Measurements from ENCODE around the gene PI4KA. TPM values are rescaled to one million over a fixed set of nuclear protein-coding genes. Genes with fewer than 3 reads are reported as not detected.

Gene PI4KA
- total and polyA plus RNA-seq, 2 of the 13 experiments (the other 11 are each of a cell fraction or from before 2014, with no cell fraction given), result 27.4 to 56.4 TPM

GRCh38 chr22:20834725-20835124 is 23.9 kb downstream of the PI4KA start (continued):
- TF ChIP-seq, protein P1, sequence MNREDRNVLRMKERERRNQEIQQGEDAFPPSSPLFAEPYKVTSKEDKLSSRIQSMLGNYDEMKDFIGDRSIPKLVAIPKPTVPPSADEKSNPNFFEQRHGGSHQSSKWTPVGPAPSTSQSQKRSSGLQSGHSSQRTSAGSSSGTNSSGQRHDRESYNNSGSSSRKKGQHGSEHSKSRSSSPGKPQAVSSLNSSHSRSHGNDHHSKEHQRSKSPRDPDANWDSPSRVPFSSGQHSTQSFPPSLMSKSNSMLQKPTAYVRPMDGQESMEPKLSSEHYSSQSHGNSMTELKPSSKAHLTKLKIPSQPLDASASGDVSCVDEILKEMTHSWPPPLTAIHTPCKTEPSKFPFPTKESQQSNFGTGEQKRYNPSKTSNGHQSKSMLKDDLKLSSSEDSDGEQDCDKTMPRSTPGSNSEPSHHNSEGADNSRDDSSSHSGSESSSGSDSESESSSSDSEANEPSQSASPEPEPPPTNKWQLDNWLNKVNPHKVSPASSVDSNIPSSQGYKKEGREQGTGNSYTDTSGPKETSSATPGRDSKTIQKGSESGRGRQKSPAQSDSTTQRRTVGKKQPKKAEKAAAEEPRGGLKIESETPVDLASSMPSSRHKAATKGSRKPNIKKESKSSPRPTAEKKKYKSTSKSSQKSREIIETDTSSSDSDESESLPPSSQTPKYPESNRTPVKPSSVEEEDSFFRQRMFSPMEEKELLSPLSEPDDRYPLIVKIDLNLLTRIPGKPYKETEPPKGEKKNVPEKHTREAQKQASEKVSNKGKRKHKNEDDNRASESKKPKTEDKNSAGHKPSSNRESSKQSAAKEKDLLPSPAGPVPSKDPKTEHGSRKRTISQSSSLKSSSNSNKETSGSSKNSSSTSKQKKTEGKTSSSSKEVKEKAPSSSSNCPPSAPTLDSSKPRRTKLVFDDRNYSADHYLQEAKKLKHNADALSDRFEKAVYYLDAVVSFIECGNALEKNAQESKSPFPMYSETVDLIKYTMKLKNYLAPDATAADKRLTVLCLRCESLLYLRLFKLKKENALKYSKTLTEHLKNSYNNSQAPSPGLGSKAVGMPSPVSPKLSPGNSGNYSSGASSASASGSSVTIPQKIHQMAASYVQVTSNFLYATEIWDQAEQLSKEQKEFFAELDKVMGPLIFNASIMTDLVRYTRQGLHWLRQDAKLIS (CRISPR knock-in tag; IDR thresholded peaks at IDR 0.05), result no peak
- no peak for TF ChIP-seq POLR2AphosphoS5 (IDR thresholded peaks at IDR 0.05; ENCODE audit: low read depth, low read length)
- TF ChIP-seq ATF7-NPFF (CRISPR knock-in tag; IDR thresholded peaks at IDR 0.05; ENCODE audit: low read depth), result no peak
- TF ChIP-seq ETV5 (CRISPR knock-in tag; IDR thresholded peaks at IDR 0.05; ENCODE audit: borderline replicate concordance), result no peak
- TF ChIP-seq TOE1 (CRISPR knock-in tag; IDR thresholded peaks at IDR 0.05), result no peak
- no peak for TF ChIP-seq MXI1 (IDR thresholded peaks at IDR 0.05; ENCODE audit: borderline replicate concordance, low read depth, low read length)
- no peak for TF ChIP-seq ZNF891 (CRISPR knock-in tag; IDR thresholded peaks at IDR 0.05)
- no peak for TF ChIP-seq TEAD3 (CRISPR knock-in tag; optimal IDR thresholded peaks at IDR 0.05; ENCODE audit: borderline replicate concordance)

GRCh38 chr22:20834206-20834605 is 24.4 kb downstream of the PI4KA start:
- FAIRE-seq (no peak), DNase-seq (ENCODE audit: low spot score) (no peak), ATAC-seq (no peak)
- H3K4me3 ChIP-seq (replicated peaks in 1 of 3; ENCODE audit: insufficient read depth in 1 of 3, low read depth in 2 of 3, low read length in 3 of 3), result no peak overlapping the region
- no peak overlapping the region for H3K4me2 ChIP-seq (ENCODE audit: low read depth, low read length)
- intact Hi-C loops (cut with micrococcal nuclease; ENCODE audit: unreplicated experiment) (no loop called here), in situ Hi-C loops (cut with HindIII; ENCODE audit: extremely low pct_ligation_motif_present, low pct_unique_long_range_greater_than_20kb) (no loop called here)
- ChIA-PET CTCF (ENCODE audit: low intra/inter-chr PET ratio, low total read pairs) (no interaction called here), POLR2A (no interaction called here)
- no TSS peak for BruUV-seq (replicated peaks)
- no peaks in the 10 kb centered on the region for H3K27me3 ChIP-seq (ENCODE audit: control insufficient read depth in 1 of 2, insufficient read depth in 2 of 2, low read length in 2 of 2)
- 91% methylated on average over 3 of the region's 3 CpGs for WGBS (ENCODE audit: low lambda C conversion rate)
- no peaks in the 10 kb centered on the region for H4K20me1 ChIP-seq (ENCODE audit: insufficient read depth, low read length)
- peaks cover 15% of the 10 kb centered on the region for H3K79me2 ChIP-seq (ENCODE audit: insufficient read depth, low read length)
- H3K27ac ChIP-seq (ENCODE audit: extremely low read length, insufficient read depth, low read length), result no peak overlapping the region
- peaks cover 3% of the 10 kb centered on the region for H3K4me1 ChIP-seq (ENCODE audit: insufficient read depth, low read length)
- no peak overlapping the region for H3K9ac ChIP-seq (ENCODE audit: insufficient read depth, low read depth, low read length)
- peaks cover 8 to 39% of the 10 kb centered on the region in 2 experiments; a peak in 4 of 5 replicates for H3K36me3 ChIP-seq (replicated peaks in 1 of 2; ENCODE audit: control insufficient read depth in 1 of 2, insufficient read depth in 2 of 2, low read length in 2 of 2)
- H3K9me3 ChIP-seq (ENCODE audit: low read length), result no peaks in the 10 kb centered on the region
- no peak overlapping the region for H2AFZ ChIP-seq (ENCODE audit: low read length)
- no peak for TF ChIP-seq AKAP8 (CRISPR knock-in tag; IDR thresholded peaks at IDR 0.05)
- TF ChIP-seq PRDM10 (CRISPR knock-in tag; IDR thresholded peaks at IDR 0.05; ENCODE audit: low read depth), result no peak
- no peak for TF ChIP-seq TBX3 (IDR thresholded peaks at IDR 0.05; ENCODE audit: borderline replicate concordance)
- TF ChIP-seq ZNF839 (CRISPR knock-in tag; IDR thresholded peaks at IDR 0.05; ENCODE audit: borderline replicate concordance), result no peak
- TF ChIP-seq ZNF570 (CRISPR knock-in tag; IDR thresholded peaks at IDR 0.05; ENCODE audit: borderline replicate concordance), result no peak
- TF ChIP-seq, protein P2, sequence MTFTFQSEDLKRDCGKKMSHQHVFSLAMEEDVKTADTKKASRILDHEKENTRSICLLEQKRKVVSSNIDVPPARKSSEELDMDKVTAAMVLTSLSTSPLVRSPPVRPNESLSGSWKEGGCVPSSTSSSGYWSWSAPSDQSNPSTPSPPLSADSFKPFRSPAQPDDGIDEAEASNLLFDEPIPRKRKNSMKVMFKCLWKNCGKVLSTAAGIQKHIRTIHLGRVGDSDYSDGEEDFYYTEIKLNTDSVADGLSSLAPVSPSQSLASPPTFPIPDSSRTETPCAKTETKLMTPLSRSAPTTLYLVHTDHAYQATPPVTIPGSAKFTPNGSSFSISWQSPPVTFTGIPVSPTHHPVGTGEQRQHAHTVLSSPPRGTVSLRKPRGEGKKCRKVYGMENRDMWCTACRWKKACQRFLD (CRISPR knock-in tag; IDR thresholded peaks at IDR 0.05; ENCODE audit: borderline replicate concordance), result no peak
- no peak for TF ChIP-seq NR2F6 (IDR thresholded peaks at IDR 0.05)
- TF ChIP-seq NR2F6 (CRISPR knock-in tag; IDR thresholded peaks at IDR 0.05), result no peak
- TF ChIP-seq SOX5 (CRISPR knock-in tag; IDR thresholded peaks at IDR 0.05; ENCODE audit: borderline replicate concordance), result no peak

All from HepG2 (cell line).